Measurements from ENCODE around the gene LPAR6. TPM values are rescaled to one million over a fixed set of nuclear protein-coding genes. Genes with fewer than 3 reads are reported as not detected.

The LPAR6 gene
- polyA plus RNA-seq, 1 of the 3 experiments (the other 2 are of a cell fraction): 0.03 TPM

- Histone ChIP-seq H3K9me2 (no peaks in the 10 kb centered on the region), H3K27me3 (ENCODE audit: insufficient read depth) (no peaks in the 10 kb centered on the region), H3K36me3 (replicated peaks in 1 of 2; ENCODE audit: control insufficient read depth in 1 of 2, insufficient read depth in 2 of 2, low read length in 1 of 2) (peaks cover 47 to 64% of the 10 kb centered on the region in 2 experiments), H3K4me1 (ENCODE audit: control insufficient read depth in 1 of 2, insufficient read depth in 2 of 2, low read depth in 1 of 2, low read length in 1 of 2) (no peaks in the 10 kb centered on the region), H4K20me1 (ENCODE audit: insufficient read depth) (no peaks in the 10 kb centered on the region), H2AFZ (ENCODE audit: low read depth) (no peak overlapping the region), H3F3A (replicated peaks; ENCODE audit: insufficient read depth) (peaks cover 4% of the 10 kb centered on the region), H3K27ac (ENCODE audit: low read depth in 2 of 2, low read length in 1 of 2) (no peak overlapping the region), H3K4me3 (ENCODE audit: low read depth in 2 of 2, low read length in 1 of 2) (no peak overlapping the region), H3K9ac (no peak overlapping the region), H3K79me2 (ENCODE audit: insufficient read depth) (no peaks in the 10 kb centered on the region), H3K4me2 (no peak overlapping the region), H3K9me3 (no peaks in the 10 kb centered on the region)
- DNase-seq: no peak
- POLR2A ChIA-PET: no interaction called here
- no peak for TF ChIP-seq FOXJ3 (CRISPR knock-in tag; IDR thresholded peaks at IDR 0.05)
- TF ChIP-seq SMC3 (IDR thresholded peaks at IDR 0.05; ENCODE audit: low read depth, low read length): no peak
- TF ChIP-seq MXI1 (IDR thresholded peaks at IDR 0.05; ENCODE audit: low read depth, low read length): no peak
- no peak for TF ChIP-seq JUND (IDR thresholded peaks at IDR 0.05)
- no peak for TF ChIP-seq YY1 (IDR thresholded peaks at IDR 0.05; ENCODE audit: low read depth)
- no peak for TF ChIP-seq FOSL2 (IDR thresholded peaks at IDR 0.05; ENCODE audit: borderline replicate concordance, low read depth)
- no peak for TF ChIP-seq FOXM1 (IDR thresholded peaks at IDR 0.05; ENCODE audit: low read depth)
- TF ChIP-seq MEF2A (IDR thresholded peaks at IDR 0.05; ENCODE audit: borderline replicate concordance, low read depth): no peak
- no peak for TF ChIP-seq GABPA (IDR thresholded peaks at IDR 0.05; ENCODE audit: low read depth)
- no peak for TF ChIP-seq RXRA (IDR thresholded peaks at IDR 0.05; ENCODE audit: borderline replicate concordance, low read depth)
- TF ChIP-seq POLR2AphosphoS5 (IDR thresholded peaks at IDR 0.05; ENCODE audit: low read depth, low read length): no peak
- CTCF ChIA-PET: no interaction called here
These were observed 32.3 kb downstream of the LPAR6 start for GRCh38 chr13:48380581-48380980.

GRCh38 chr13:48377857-48378256 lies 35.1 kb downstream of the LPAR6 start:
- DNase-seq: no peak
- ChIA-PET POLR2A (no interaction called here), CTCF (no interaction called here)
- Histone ChIP-seq H3K36me3 (replicated peaks in 1 of 2; ENCODE audit: control insufficient read depth in 1 of 2, insufficient read depth in 2 of 2, low read length in 1 of 2) (peaks cover 38 to 74% of the 10 kb centered on the region in 2 experiments), H3K4me2 (no peak overlapping the region), H2AFZ (ENCODE audit: low read depth) (no peak overlapping the region), H3K4me1 (ENCODE audit: control insufficient read depth in 1 of 2, insufficient read depth in 2 of 2, low read depth in 1 of 2, low read length in 1 of 2) (no peaks in the 10 kb centered on the region), H4K20me1 (ENCODE audit: insufficient read depth) (no peaks in the 10 kb centered on the region), H3K9me3 (no peaks in the 10 kb centered on the region), H3K79me2 (ENCODE audit: insufficient read depth) (no peaks in the 10 kb centered on the region), H3K9ac (no peak overlapping the region), H3K27me3 (ENCODE audit: insufficient read depth) (no peaks in the 10 kb centered on the region), H3K27ac (ENCODE audit: low read depth in 2 of 2, low read length in 1 of 2) (no peak overlapping the region), H3K4me3 (ENCODE audit: low read depth in 2 of 2, low read length in 1 of 2) (no peak overlapping the region), H3K9me2 (no peaks in the 10 kb centered on the region), H3F3A (replicated peaks; ENCODE audit: insufficient read depth) (peaks cover 4% of the 10 kb centered on the region)
- WGBS (ENCODE audit: low lambda C conversion rate): 94% methylated on average over 2 of the region's 2 CpGs
- TF ChIP-seq MAX (IDR thresholded peaks at IDR 0.05; ENCODE audit: low read depth) (no peak), ELF1 (IDR thresholded peaks at IDR 0.05) (no peak), ZBTB33 (IDR thresholded peaks at IDR 0.05; ENCODE audit: borderline replicate concordance, low read depth) (no peak), YY1 (IDR thresholded peaks at IDR 0.05; ENCODE audit: low read depth) (no peak), RXRA (IDR thresholded peaks at IDR 0.05; ENCODE audit: borderline replicate concordance, low read depth) (no peak), SMC3 (IDR thresholded peaks at IDR 0.05; ENCODE audit: low read depth, low read length) (no peak), GABPA (IDR thresholded peaks at IDR 0.05; ENCODE audit: low read depth) (no peak), GATA2 (CRISPR knock-in tag; IDR thresholded peaks at IDR 0.05) (no peak), FOXJ3 (CRISPR knock-in tag; IDR thresholded peaks at IDR 0.05) (no peak), NRF1 (IDR thresholded peaks at IDR 0.05; ENCODE audit: low read depth, low read length) (no peak)

All from SK-N-SH (cell line).